Measurements from ENCODE around the gene SLC39A3. TPM values are rescaled to one million over a fixed set of nuclear protein-coding genes. Genes with fewer than 3 reads are reported as not detected.

The SLC39A3 gene
- total and polyA plus RNA-seq, 7 donors, result 16.9 to 70.1 (median 26.8) TPM

GRCh38 chr19:2726904-2727639 is 12.7 kb downstream of the SLC39A3 start:
- intact Hi-C loops (cut with DNase I), result no loop called here
- Histone ChIP-seq H3K4me3 (no peak overlapping the region), H3K27me3 (ENCODE audit: insufficient read depth in 3 of 3, low read length in 2 of 3) (peaks cover 0 to 37% (median 12%) of the 10 kb centered on the region in 3 donors), H3K36me3 (ENCODE audit: insufficient read depth in 1 of 2, low read depth in 1 of 2) (peaks cover 0 to 2% of the 10 kb centered on the region in 2 donors), H3K9me3 (no peaks in the 10 kb centered on the region), H3K4me1 (no peaks in the 10 kb centered on the region), H3K27ac (no peak overlapping the region)
- no peak for TF ChIP-seq CTCF (IDR thresholded peaks at IDR 0.05)
- whole genome bisulfite sequencing, 3 donors, result 10 to 16% (median 12%) methylated on average over 25 to 26 of the region's 26 CpGs
- ATAC-seq, result no peak
- DNase-seq, result no peak

GRCh38 chr19:2726160-2726855 is 13.5 kb downstream of the SLC39A3 start:
- H3K9me3 ChIP-seq, result no peaks in the 10 kb centered on the region
- H3K4me3 ChIP-seq, result no peak overlapping the region
- TF ChIP-seq CTCF (IDR thresholded peaks at IDR 0.05), result no peak
- H3K36me3 ChIP-seq (ENCODE audit: insufficient read depth in 1 of 2, low read depth in 1 of 2), result no peaks in the 10 kb centered on the region
- peak in 1 of 2 donors; percentile 4 for DNase-seq
- intact Hi-C loops (cut with DNase I), result no loop called here
- H3K4me1 ChIP-seq, result no peaks in the 10 kb centered on the region
- 55 to 65% (median 56%) methylated on average over 15 of the region's 15 CpGs for WGBS, 3 donors
- no peak overlapping the region for H3K27ac ChIP-seq
- H3K27me3 ChIP-seq (ENCODE audit: insufficient read depth in 3 of 3, low read length in 2 of 3), result peaks cover 0 to 44% (median 18%) of the 10 kb centered on the region in 3 donors
- ATAC-seq, result no peak

- no peak for TF ChIP-seq CTCF (IDR thresholded peaks at IDR 0.05)
- Histone ChIP-seq H3K27ac (no peak overlapping the region), H3K4me1 (no peaks in the 10 kb centered on the region), H3K9me3 (no peaks in the 10 kb centered on the region), H3K36me3 (ENCODE audit: insufficient read depth in 1 of 2, low read depth in 1 of 2) (no peaks in the 10 kb centered on the region), H3K27me3 (ENCODE audit: insufficient read depth in 3 of 3, low read length in 2 of 3) (peaks cover 0 to 63% (median 22%) of the 10 kb centered on the region in 3 donors), H3K4me3 (no peak overlapping the region)
- DNase-seq (no peak), ATAC-seq (no peak)
- 55 to 66% (median 65%) methylated on average over 7 of the region's 7 CpGs for WGBS, 3 donors
- intact Hi-C loops (cut with DNase I), result no loop called here
Observed at GRCh38 chr19:2724148-2724557, 15.7 kb downstream of the SLC39A3 start.

GRCh38 chr19:2723747-2724146 is 16.1 kb downstream of the SLC39A3 start:
- intact Hi-C loops (cut with DNase I), result no loop called here
- no peak overlapping the region for H3K4me3 ChIP-seq
- H3K36me3 ChIP-seq (ENCODE audit: insufficient read depth in 1 of 2, low read depth in 1 of 2), result no peaks in the 10 kb centered on the region
- peaks cover 0 to 67% (median 22%) of the 10 kb centered on the region in 3 donors for H3K27me3 ChIP-seq (ENCODE audit: insufficient read depth in 3 of 3, low read length in 2 of 3)
- no peaks in the 10 kb centered on the region for H3K4me1 ChIP-seq
- ATAC-seq (no peak), DNase-seq (no peak)
- no peaks in the 10 kb centered on the region for H3K9me3 ChIP-seq
- no peak overlapping the region for H3K27ac ChIP-seq
- TF ChIP-seq CTCF (IDR thresholded peaks at IDR 0.05), result no peak
- WGBS, 3 donors, result 74 to 79% (median 77%) methylated on average over 9 to 14 of the region's 14 CpGs
